Midbrain (tissue), 1 donor: Measurements from ENCODE around the gene TTC27.
"Not testable (repeated sequence)": the region's sequence is repeated elsewhere in the genome, so short reads cannot be mapped to it uniquely, and the experiment has no call there.

ENCODE experiments used
- DNase-seq: peaks from one replicate; lab custom pipeline; 2025; lab: John Stamatoyannopoulos, UW

Gene TTC27

GRCh38 chr2:32851777-32852439, 224.1 kb downstream of the TTC27 start:
- DNase-seq = no peak

- DNase-seq = no peak
Observed at GRCh38 chr2:32852856-32853255, 225.0 kb downstream of the TTC27 start.

- no peak for DNase-seq
Observed at GRCh38 chr2:32856891-32857290, 229.0 kb downstream of the TTC27 start.

- no peak for DNase-seq
Observed at GRCh38 chr2:32858713-32859112, 230.9 kb downstream of the TTC27 start.

- DNase-seq = no peak
Observed at GRCh38 chr2:32860385-32860784, 232.5 kb downstream of the TTC27 start.

GRCh38 chr2:32862269-32863055, 234.6 kb downstream of the TTC27 start:
- DNase-seq = no peak

GRCh38 chr2:32863326-32863725, 235.5 kb downstream of the TTC27 start:
- no peak for DNase-seq

GRCh38 chr2:32863803-32864202, 236.0 kb downstream of the TTC27 start:
- no peak for DNase-seq

GRCh38 chr2:32864334-32865111, 236.7 kb downstream of the TTC27 start:
- DNase-seq = no peak

- no peak for DNase-seq
Observed at GRCh38 chr2:32865399-32866068, 237.7 kb downstream of the TTC27 start.

- DNase-seq = not testable (repeated sequence)
Observed at GRCh38 chr2:32866462-32866861, 238.6 kb downstream of the TTC27 start.
